GM19438 (cell line): ENCODE data around the gene CEP192.
"Not testable (repeated sequence)": the region's sequence is repeated elsewhere in the genome, so short reads cannot be mapped to it uniquely, and the experiment has no call there.

Experiments
- ATAC-seq: cut with Tn5 transposase; IDR thresholded peaks from one replicate; pipeline ENCODE4 v1.9.1; 2021; ENCODE audit warnings: low read depth; ENCODE audit not compliant: unreplicated experiment

Gene CEP192, protein sequence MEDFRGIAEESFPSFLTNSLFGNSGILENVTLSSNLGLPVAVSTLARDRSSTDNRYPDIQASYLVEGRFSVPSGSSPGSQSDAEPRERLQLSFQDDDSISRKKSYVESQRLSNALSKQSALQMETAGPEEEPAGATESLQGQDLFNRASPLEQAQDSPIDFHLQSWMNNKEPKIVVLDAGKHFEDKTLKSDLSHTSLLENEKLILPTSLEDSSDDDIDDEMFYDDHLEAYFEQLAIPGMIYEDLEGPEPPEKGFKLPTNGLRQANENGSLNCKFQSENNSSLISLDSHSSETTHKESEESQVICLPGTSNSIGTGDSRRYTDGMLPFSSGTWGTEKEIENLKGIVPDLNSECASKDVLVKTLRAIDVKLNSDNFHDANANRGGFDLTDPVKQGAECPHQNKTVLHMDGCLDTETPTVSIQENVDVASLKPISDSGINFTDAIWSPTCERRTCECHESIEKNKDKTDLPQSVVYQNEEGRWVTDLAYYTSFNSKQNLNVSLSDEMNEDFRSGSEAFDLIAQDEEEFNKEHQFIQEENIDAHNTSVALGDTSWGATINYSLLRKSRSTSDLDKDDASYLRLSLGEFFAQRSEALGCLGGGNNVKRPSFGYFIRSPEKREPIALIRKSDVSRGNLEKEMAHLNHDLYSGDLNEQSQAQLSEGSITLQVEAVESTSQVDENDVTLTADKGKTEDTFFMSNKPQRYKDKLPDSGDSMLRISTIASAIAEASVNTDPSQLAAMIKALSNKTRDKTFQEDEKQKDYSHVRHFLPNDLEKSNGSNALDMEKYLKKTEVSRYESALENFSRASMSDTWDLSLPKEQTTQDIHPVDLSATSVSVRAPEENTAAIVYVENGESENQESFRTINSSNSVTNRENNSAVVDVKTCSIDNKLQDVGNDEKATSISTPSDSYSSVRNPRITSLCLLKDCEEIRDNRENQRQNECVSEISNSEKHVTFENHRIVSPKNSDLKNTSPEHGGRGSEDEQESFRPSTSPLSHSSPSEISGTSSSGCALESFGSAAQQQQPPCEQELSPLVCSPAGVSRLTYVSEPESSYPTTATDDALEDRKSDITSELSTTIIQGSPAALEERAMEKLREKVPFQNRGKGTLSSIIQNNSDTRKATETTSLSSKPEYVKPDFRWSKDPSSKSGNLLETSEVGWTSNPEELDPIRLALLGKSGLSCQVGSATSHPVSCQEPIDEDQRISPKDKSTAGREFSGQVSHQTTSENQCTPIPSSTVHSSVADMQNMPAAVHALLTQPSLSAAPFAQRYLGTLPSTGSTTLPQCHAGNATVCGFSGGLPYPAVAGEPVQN (N-terminal part only)

DNA sequence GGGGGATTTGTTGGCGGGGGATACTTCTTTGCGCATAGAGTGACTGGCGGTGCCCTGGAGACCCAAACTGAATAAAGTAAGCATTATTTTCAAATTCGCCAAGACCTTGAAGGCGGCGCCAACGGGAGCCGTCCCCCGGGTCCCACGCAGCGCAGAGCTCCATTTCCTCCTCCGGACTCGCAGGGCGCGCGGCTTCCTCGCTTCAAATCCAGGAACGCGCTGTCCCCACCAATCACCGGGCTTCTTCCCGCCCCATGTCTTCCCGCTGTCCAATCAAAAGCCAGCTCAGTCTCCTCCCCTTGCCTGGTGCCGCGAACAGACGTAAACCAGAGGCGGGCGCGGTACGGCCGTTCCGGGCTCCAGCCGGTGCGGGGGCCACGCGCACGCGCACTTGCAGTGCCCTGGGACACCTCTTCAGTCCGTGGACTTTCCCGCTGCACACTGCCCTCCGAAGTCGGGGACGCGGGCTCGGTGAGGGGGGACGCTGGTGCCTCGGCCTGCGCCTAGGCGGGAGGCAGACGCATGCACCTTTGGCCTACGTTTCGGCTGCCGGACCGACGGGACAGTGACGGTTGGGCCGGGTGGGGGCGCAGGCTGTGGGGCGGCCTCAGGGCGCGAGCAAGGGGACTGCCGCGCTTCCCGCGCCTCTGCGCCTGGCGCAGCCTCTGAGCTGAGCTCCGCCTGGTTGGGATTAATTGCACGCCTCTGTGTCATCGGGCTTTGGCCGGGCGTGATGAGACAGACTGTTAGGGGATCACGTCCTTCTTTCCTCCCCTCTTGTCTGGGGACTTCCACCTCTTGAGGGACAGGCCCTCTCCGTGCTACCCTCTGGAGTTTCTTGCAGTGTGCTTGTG, at the start of gene CEP192:
TSS of gene CEP192 (plus strand) at position 396 of the 854 bp plus-strand sequence. CDS start 8,063 bp downstream, outside the sequence.
- ATAC-seq = peak; percentile 89

DNA sequence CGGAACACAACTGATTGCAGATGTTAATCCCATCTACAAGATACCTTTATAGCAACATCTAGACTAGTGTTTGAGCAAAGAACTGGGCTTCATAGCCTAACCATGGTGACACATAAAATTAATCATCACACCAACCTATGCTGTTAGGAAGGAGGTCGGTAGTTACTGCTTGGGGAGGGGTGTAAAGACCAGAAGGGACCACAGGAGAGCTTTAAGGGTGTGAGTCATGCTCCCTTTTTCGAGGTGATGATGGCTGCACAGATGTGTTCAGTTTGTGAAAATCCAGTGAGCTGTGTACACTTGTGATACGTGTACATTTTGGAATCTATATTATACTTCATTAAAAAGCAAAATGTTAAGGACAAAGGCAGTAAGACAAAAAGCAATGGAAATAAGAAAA, 47.9 kb upstream of the CEP192 start:
- ATAC-seq = no peak

DNA sequence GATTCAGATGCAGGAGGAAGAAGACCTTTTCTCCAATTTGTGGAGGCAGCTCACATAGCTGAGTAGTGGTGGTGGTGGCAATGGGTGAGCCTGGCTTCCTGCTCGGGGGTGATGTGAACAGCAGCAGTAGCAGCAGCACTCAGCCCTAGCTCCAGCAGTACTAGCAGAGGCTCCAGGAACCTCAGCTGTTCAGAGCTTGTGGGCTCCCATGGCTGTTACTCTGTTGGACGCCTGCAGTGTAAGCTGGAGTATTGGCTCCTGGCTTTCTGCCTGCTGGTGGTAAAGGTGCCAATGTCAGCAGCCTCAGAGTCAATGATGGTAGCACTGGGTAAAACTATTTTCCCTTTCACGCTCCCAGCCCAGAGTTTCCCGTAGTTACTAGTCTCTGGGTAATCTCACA, 46.5 kb upstream of the CEP192 start:
- no peak for ATAC-seq

DNA sequence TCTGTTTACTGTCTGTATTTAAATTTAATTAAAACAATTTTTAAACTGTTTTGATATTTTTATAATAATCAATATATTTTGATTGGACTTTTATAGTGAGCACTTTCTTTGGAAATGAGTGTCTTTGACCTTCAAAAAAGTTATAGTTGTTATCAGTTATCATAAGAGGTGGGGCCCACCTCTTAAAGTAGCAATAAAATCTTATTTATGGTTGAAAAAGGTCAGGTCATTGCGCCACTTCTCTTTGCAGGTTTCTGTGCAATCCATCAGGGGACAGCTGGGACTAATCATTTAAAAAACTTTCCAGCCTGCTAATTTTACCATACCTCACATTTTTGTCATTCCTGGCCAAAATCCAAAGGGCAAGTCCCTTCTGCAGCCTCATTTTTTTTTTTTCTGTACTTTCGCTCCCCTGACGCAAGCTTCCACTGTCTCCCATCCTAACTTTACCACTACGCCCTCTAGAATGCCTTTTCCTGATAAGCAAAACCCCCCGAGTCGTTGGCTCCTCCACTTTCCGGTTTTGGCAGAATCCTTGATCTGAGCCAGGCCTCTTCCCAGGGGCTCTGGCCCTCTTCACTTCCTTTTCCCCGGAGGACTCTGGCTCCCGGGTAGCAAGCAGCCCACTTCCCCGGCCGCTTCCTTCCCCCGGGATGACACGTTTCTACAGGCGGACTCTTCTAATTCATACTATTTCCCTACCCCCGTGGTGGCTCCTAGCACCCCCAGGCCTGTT, 44.4 kb upstream of the CEP192 start:
- peak; percentile 9 for ATAC-seq

DNA sequence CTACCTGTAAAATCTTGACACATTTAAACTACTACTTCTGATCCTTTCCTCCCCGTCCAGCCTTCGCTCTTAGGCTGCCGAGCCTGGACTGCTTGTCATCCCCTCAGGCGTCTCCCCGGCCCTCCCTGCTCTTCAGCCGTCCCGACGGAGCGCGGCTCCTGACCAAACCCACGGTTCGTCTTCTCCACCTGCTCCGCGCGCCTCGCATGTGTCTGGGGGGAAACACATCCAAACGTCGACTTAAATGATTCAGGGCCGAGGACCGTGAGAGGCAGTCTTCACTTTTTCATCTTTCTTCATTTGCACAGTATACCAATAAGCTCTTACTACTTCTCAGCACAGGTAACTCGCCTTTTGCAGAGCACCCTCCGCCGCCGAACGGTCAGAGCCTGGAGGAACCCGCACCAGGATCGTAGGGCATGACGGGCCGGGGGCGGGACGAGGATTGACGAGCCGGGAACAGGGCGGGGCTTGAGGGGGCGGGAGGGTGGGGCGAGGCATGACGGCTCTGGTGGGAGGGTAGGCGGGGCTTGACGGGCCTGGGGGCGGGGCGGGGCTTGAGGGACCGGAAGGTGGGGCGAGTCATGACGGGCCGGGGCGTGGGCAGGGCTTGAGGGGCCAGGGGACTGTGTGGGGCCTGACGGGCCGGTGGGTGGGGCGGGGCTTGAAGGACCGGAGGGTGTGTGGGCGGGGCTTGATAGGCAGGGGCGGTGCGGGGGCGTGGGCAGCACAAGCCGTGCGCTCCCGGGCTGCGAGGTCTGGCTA, 43.7 kb upstream of the CEP192 start, which contains the start of gene SEH1L:
TSS of gene SEH1L (plus strand) at position 727 of the 765 bp plus-strand sequence. CDS start 111 bp downstream, outside the sequence.
- peak; percentile 84 for ATAC-seq

DNA sequence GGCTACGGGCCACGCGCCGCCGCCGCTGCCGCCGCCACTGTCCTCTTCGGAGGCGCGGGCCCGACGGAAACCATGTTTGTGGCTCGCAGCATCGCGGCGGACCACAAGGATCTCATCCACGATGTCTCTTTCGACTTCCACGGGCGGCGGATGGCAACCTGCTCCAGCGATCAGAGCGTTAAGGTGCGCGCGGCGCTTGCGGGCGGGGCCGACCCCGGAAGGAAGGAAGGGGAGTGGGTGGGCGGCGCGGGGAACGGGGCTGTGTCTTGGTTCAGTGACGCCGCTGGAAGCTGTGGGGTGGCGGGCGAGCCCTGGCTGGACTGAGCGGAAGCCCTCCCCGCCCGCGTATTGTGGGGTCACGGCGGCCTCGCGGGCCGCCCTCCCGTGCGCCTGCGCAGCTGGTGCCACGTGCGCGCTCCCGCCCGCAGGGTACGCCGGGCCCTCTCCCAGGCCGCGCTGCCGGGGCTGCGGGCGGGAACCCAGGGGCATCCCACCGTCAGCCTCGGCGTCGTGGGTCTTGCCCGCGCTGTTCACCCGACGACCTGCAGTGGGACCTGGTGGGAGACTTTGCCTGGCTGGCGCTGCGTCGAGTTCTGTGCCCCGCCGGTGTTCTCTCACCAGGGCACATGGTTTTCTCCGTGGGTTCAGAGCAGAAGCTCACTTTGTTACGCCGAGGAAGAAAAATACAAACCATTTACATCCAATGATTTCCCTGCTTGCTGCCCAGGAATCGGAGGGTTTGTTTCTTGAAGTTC, 42.9 kb upstream of the CEP192 start:
- peak; percentile 67 for ATAC-seq

DNA sequence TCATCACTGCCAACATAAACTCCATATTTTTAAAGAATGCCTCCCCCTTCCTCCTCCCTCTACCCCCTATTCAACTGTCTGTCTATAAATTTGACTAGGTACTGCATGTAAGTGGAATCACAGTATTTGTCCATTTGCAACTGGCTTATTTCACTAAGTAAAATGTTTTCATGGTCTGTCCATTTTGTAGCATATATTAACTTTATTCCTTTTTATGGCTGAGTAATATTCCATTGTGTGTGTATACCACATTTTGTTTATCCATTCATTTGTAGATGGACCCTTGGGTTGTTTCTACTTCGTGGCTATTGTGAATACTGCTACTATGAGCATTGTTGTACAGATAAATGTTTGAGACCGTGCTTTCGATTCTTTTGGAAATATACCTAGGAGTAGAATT, 32.7 kb upstream of the CEP192 start:
- no peak for ATAC-seq

DNA sequence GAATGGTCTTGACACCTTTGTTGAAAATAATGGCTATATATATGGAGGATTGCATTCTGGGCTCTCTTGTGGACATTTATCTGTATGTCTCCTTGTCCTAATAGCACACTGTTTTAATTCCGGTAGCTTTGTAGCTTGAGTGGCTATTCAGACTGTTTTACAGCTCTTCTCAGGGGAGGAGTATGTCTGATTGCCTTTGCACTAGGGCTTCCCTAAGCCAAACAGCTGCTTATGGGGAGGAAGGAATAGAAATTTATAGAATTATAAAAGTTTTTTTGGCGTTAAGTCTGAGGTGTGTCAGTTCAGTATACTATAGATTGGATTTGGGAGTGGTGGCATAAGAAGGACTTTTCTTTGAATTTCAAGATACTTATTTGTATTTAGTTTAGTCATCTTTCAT, 30.8 kb upstream of the CEP192 start:
- ATAC-seq = no peak

DNA sequence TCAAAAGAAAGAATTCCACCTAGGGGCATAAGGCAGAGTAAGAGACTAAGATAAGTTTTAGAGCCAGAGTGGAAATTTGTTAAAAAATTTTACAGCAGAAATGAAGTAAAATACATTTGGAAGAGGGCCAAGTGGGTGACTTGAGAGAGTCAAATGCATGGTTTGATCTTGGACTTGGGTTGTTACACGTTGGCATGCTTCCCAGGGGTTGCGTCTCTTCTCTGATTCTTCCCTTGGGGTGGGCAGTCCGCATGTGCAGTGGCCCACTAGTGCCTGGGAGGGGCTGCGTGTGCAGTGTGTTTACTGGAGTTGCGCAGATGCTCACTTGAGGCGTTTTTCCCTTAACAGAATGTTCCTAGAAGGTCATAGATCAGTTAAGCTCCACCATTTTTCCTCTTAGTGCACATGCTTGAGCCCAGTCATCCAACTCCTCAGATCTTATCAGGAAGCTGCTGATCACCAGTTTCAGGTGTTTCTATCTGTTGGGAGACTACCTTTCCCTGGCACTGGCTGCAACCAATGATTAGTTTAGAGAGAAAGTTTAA, 30.2 kb upstream of the CEP192 start:
- no peak for ATAC-seq

DNA sequence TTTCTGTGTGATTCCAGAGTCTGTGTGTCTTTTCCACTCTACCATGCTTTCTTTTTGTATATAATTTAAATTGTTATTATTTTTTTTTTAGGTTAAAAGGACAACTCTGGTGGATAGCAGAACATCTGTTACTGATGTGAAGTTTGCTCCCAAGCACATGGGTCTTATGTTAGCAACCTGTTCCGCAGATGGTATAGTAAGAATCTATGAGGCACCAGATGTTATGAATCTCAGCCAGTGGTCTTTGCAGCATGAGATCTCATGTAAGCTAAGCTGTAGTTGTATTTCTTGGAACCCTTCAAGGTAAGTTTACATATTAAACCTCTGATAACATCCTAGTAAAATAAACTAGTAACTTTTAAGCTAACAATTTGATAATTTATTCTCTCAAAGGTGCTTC, 28.1 kb upstream of the CEP192 start:
- no peak for ATAC-seq

DNA sequence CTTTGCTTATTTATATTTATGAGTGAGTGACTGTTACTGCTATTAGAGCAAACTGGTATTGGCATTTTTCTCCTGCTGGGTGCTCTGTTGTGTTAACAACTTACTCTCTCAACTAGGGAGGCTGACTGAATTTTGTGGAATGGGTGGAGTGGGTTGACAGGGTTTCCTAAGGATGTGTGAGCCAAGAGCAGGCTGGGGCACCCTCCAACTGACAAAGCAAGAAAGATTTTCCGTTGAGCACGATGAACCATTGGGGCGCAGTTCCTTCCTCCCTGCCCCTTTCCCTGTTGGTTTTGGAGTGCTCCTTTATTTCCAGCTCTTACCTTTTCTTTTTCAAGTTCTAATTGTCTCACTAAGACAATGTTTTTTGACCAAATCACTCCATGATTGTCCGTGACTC, 23.0 kb upstream of the CEP192 start:
- no peak for ATAC-seq

DNA sequence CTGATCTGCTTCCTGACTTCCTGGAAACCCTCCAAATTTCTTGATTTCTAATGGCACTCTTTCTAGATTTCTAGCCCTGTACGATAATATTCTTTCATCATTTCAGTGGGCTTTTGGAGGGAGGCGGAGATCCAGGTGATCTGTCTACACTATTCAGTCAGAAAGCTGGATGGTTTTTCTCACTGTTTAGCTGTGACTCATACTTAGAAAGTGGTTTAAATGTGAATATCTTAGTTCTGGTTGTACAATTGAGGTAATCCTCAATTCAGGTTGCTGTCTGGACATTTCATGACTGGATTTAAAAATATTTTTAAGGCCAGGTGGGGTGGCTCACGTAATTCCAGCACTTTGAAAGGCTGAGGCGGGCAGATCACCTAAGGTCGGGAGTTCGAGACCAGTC, 22.5 kb upstream of the CEP192 start:
- ATAC-seq = no peak

DNA sequence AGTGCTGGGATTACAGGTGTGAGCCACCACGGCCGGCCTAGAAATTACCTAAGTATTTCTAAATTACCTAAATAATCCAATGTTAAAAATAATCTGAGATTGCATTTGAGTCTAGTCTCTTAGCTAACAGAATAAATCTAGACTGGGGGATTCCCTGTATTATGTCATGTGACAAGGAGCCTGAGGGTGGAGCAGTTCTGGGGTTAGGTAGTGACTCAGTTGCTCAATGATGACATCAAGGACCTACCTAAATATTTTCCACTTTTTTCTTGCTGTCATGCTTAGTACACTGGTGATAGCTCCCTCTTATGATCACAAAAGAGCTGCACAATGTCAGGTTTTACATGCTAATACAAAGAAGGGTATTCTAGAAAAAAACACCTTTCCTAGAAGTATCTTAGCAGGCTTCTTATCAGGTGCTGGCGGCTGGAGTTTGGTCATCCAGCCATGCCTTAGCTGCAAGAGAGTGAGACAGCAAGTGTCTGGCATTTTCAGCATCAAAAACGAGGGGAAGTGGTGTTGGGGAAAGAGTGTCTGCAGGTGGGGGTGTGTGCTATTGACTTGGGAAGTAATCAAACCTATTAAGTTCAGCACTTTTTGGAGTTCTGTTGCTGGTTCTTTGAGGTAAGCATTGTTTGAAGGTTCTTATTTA, 17.5 kb upstream of the CEP192 start:
- no peak for ATAC-seq

DNA sequence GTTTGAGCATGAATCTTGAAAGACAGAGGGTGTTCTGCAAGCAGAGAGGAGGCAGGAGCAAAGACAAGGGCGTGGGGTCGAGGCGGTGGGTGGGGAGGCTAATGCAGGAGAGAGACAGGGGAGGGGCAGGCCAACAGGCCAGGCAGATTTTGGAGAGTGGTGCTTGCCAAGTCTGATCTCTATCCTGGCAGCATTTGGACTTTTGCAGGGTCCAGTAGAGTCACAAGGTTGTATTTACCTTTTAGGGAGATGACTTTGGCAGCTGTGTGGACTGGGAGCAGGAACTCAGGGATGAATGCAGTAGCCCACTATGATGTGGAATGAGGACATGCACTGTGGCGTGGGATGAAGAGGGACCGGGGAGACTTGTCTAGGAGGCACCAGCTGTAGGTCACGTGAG, 15.7 kb upstream of the CEP192 start:
- no peak for ATAC-seq

DNA sequence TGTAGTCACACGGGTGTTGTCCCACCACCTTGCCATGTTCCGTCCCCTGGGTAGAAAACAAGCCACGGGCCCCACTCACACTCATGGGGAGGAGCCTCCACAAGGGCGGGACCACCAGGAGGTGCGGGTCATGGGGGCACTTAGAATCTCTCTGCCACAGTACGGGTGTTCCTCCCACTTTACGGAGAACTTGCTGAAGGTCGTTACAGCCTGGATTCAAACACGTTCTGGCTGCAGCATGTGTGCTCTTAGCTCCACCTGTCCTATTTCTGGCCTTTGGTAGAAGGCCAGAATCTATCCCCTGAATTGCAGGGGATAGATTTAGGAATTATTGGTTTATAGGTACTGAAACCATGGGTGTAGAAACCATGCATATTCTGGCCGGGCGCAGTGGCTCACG, 14.9 kb upstream of the CEP192 start:
- no peak for ATAC-seq

DNA sequence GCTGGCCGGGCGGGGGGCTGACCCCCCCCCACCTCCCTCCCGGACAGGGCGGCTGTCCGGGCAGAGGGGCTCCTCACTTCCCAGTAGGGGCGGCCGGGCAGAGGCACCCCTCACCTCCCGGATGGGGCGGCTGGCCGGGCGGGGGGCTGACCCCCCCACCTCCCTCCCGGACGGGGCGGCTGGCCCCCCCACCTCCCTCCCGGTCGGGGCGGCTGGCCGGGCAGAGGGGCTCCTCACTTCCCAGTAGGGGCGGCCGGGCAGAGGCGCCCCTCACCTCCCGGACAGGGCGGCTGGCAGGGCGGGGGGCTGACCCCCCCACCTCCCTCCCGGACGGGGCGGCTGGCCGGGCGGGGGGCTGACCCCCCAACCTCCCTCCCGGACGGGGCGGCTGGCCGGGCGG, 11.1 kb upstream of the CEP192 start:
- not testable (repeated sequence) for ATAC-seq
